Endothelial cell of umbilical vein (primary cell): ENCODE data around the gene KDM7A. TPM values are rescaled to one million over a fixed set of nuclear protein-coding genes. Genes with fewer than 3 reads are reported as not detected.

ENCODE experiments used
- BruUV-seq: library from RNA; stranded (reverse); fragments of 400-500 nt; replicated peaks from 2 replicates; lab custom pipeline; 2021; lab: Mats Ljungman, UMichigan
- CTCF ChIA-PET: fragments of 300-600, 350-600 bp; sonication (Branson Sonifier 250); formaldehyde crosslinking; loops from one replicate; lab custom pipeline; 2021; ENCODE audit warnings: antibody characterized with exemption, inconsistent platforms; lab: Charles Lee
- POLR2A ChIA-PET: fragments of 300-600, 350-600 bp; sonication (Branson Sonifier 250); formaldehyde crosslinking; loops from one replicate; lab custom pipeline; 2021; ENCODE audit warnings: antibody characterized with exemption, inconsistent platforms; lab: Charles Lee
- DNase-seq: peaks from one replicate; pipeline ENCODE4 v3.0.0-alpha.2; 2011; ENCODE audit warnings: low read depth, low spot score
- FAIRE-seq: peaks from 2 replicates; lab custom pipeline; 2011; peaks lifted over from hg19 to GRCh38; lab: Jason Lieb, UNC
- H2AFZ ChIP-seq: 2 replicates; pipeline ENCODE4 v1.6.0; 2012; ENCODE audit warnings: low read depth, low read length, control low read depth, inconsistent platforms
- H3K27ac ChIP-seq: 2 replicates; pipeline ENCODE4 v1.5.1; 2011; ENCODE audit warnings: low read depth, mild to moderate bottlenecking, control low read depth, low read length, moderate library complexity; ENCODE audit not compliant: insufficient read depth
- H3K27me3 ChIP-seq, 2 experiments: 2 replicates each; pipeline versions ENCODE4 v1.6.0 to v1.6.1; 2011; ENCODE audit warnings: low read length in 2 of 2, mixed read lengths in 1 of 2; ENCODE audit not compliant: control insufficient read depth in 2 of 2, insufficient read depth in 2 of 2
- H3K36me3 ChIP-seq, 2 experiments: 2 replicates in 1 of 2; 3 replicates in 1 of 2; pipeline ENCODE4 v1.5.1; 2011; ENCODE audit warnings: low read length in 2 of 2, mild to moderate bottlenecking in 1 of 2, moderate library complexity in 1 of 2; ENCODE audit not compliant: control insufficient read depth in 2 of 2, insufficient read depth in 2 of 2; ENCODE audit errors: extremely low read depth in 1 of 2
- H3K4me1 ChIP-seq: 3 replicates; pipeline ENCODE4 v1.5.1; 2011; ENCODE audit warnings: mild to moderate bottlenecking, low read length; ENCODE audit not compliant: control insufficient read depth, insufficient read depth; ENCODE audit errors: extremely low read depth
- H3K4me2 ChIP-seq: 2 replicates; pipeline ENCODE4 v1.6.1; 2011; ENCODE audit warnings: low read length, control low read depth, mixed read lengths; ENCODE audit not compliant: insufficient read depth
- H3K4me3 ChIP-seq, 3 experiments: fragments of 200-600 bp in 1 of 3; sonication (generic), shearing (Covaris generic) in 1 of 3; replicated peaks in 1 of 3; 2 replicates each; pipeline ENCODE4 v1.5.1; 2011 to 2016; ENCODE audit warnings: control low read depth in 3 of 3, low read length in 3 of 3, mild to moderate bottlenecking in 2 of 3, inconsistent platforms in 1 of 3, low read depth in 1 of 3, moderate library complexity in 1 of 3; ENCODE audit not compliant: insufficient read depth in 1 of 3
- H3K79me2 ChIP-seq: 2 replicates; pipeline ENCODE4 v1.6.0; 2012; ENCODE audit warnings: low read length, inconsistent platforms; ENCODE audit not compliant: control insufficient read depth, insufficient read depth
- H3K9ac ChIP-seq: replicated peaks from 2 replicates; pipeline ENCODE3; 2011; ENCODE audit warnings: low read length, control low read depth; ENCODE audit not compliant: insufficient read depth; ENCODE audit errors: extremely low read depth
- H3K9me1 ChIP-seq: replicated peaks from 3 replicates; pipeline ENCODE4 v1.6.0; 2011; ENCODE audit warnings: mild to moderate bottlenecking, low read length; ENCODE audit not compliant: control insufficient read depth, insufficient read depth; ENCODE audit errors: extremely low read depth
- H3K9me3 ChIP-seq: replicated peaks from 2 replicates; pipeline ENCODE4 v1.5.1; 2012; ENCODE audit warnings: low read length, inconsistent platforms; ENCODE audit not compliant: control insufficient read depth, insufficient read depth
- H4K20me1 ChIP-seq: replicated peaks from 2 replicates; pipeline ENCODE3; 2011; ENCODE audit warnings: mild to moderate bottlenecking, low read length; ENCODE audit not compliant: control insufficient read depth, insufficient read depth; ENCODE audit errors: extremely low read depth
- EZH2 ChIP-seq: IDR thresholded peaks from 2 replicates; pipeline ENCODE4 v1.6.1; 2012; ENCODE audit warnings: borderline replicate concordance, low read depth, mild to moderate bottlenecking, moderate library complexity, low read length, inconsistent platforms; ENCODE audit not compliant: severe bottlenecking
- FOS ChIP-seq: IDR thresholded peaks from 2 replicates; pipeline ENCODE4 v1.6.1; 2011; ENCODE audit warnings: mild to moderate bottlenecking, low read length, moderate library complexity, borderline replicate concordance; ENCODE audit not compliant: insufficient read depth
- GATA2 ChIP-seq: IDR thresholded peaks from 2 replicates; pipeline ENCODE4 v1.7.0; 2011; ENCODE audit warnings: low read depth, mild to moderate bottlenecking, moderate library complexity, mixed read lengths, low read length; ENCODE audit not compliant: insufficient read length, insufficient read depth
- JUN ChIP-seq: IDR thresholded peaks from 2 replicates; pipeline ENCODE4 v1.6.1; 2011; ENCODE audit warnings: borderline replicate concordance, low read depth; ENCODE audit not compliant: insufficient read length, insufficient read depth
- MYC ChIP-seq: IDR thresholded peaks from one replicate; pipeline ENCODE4 v1.6.1; 2011; ENCODE audit warnings: mild to moderate bottlenecking, low read depth, low read length
- POLR2A ChIP-seq: IDR thresholded peaks from 2 replicates; pipeline ENCODE4 v1.6.1; 2012; ENCODE audit warnings: low read depth, mild to moderate bottlenecking, control low read depth, low read length
- POLR2AphosphoS5 ChIP-seq: IDR thresholded peaks from 2 replicates; pipeline ENCODE4 v1.6.1; 2012; ENCODE audit warnings: low read depth, mild to moderate bottlenecking, control low read depth, low read length, moderate library complexity; ENCODE audit not compliant: insufficient read depth
- dilution Hi-C: fragments of 300-500 bp; cut with MboI; formaldehyde crosslinking; loops from one replicate; pipeline ENCODE4 v1.15.0; 2019; ENCODE audit warnings: low sequenced_read_pairs; ENCODE audit not compliant: extremely low pct_ligation_motif_present
- intact Hi-C: fragments of 100-400 bp; cut with micrococcal nuclease; formaldehyde crosslinking; loops from one replicate; pipeline ENCODE4 v1.10.0; 2022
- polyA plus RNA-seq, 4 experiments: library from polyadenylated mRNA; depleted of rRNA in 3 of 4; stranded (reverse) in 3 of 4; unstranded in 1 of 4; fragments of >200 nt; gene quantifications; 2 replicates each; pipeline versions ENCODE4 v1.2.1 to v1.2.3, GENCODE V29; 2011 to 2012; ENCODE audit warnings: missing spikeins in 1 of 4
- total RNA-seq: library from RNA; stranded (reverse); gene quantifications from 2 replicates; pipeline ENCODE4 v1.2.3, GENCODE V29; 2021
- TF ChIP-seq, protein P1 (sequence below), 2 donors: IDR thresholded peaks; 1 replicate in 1 of 2; 2 replicates in 1 of 2; pipeline ENCODE4 v1.5.1; 2011; ENCODE audit warnings: low read length in 2 of 2, mild to moderate bottlenecking in 2 of 2, moderate library complexity in 2 of 2, control low read depth in 1 of 2, inconsistent platforms in 1 of 2, low read depth in 1 of 2; ENCODE audit not compliant: insufficient read depth in 1 of 2; ENCODE audit errors: extremely low read depth in 1 of 2
- TF ChIP-seq, protein P2 (sequence below): IDR thresholded peaks from 2 replicates; pipeline ENCODE4 v1.6.1; 2011; ENCODE audit not compliant: insufficient read depth, insufficient read length

Gene KDM7A
- total and polyA plus RNA-seq, 2 donors (not counting 3 experiments of a cell fraction or from before 2014, with no cell fraction given) = 2.4 to 7.3 TPM

DNA sequence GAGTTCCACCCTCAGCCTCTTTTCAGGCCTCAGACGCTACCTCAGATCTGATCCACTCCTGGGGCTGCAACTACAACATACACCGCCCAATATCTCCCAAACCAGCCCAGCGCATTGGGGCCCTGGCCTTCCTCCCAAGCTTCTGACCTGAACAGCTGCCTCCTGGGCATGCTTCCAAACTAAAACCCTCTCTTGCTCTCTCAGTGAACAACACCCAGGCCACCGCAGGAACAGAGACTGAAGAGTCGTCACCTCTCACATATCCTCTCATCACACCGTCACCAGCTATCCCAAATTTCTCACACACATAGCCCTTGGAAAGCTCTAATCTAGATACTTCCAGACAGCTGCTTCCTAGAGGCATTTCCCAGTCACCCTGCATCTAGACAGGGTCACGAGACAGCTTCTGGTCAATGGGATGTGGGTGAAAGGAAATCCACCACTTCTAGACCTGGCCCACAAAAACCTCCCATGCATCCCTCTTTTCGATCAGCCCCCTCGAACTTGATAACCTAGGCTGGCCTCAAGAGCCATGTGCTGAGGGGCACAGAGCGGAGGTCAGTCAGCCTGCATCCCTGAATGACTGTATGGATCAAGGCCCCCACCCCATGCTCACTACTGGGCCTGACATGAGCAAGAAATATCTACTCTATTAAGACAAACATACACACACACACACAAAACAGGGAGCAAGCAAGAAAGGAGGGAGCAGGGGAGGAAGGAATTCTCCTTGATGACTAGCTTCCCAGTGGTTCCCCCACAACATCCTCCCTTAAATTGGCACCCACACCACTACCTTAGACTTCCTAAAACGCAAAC is 115.8 kb downstream of the KDM7A start:
- dilution Hi-C loops = no loop called here
- Histone ChIP-seq H3K36me3 (peaks cover 4 to 6% of the 10 kb centered on the region in 2 experiments), H4K20me1 (no peaks in the 10 kb centered on the region), H3K27me3 (no peaks in the 10 kb centered on the region), H3K4me1 (peaks cover 36% of the 10 kb centered on the region), H3K9me1 (no peaks in the 10 kb centered on the region), H3K4me2 (peak overlapping the region; percentile 48), H3K27ac (peak overlapping the region; percentile 84), H3K79me2 (peaks cover 36% of the 10 kb centered on the region), H3K9ac (peak overlapping the region; percentile 82), H3K4me3 (peak overlapping the region in 1 of 3 experiments; percentile 71), H2AFZ (no peak overlapping the region), H3K9me3 (no peaks in the 10 kb centered on the region)
- ChIA-PET CTCF (interaction anchor here (1.2 to 10.0 kb wide), 6 partner anchors 20 to 561 kb away, joined by 3 to 66 read pairs (median 5); no protein-coding TSS in a partner anchor), POLR2A (interaction anchor here (0.7 to 1.8 kb wide), 2 partner anchors 12 to 19 kb away, joined by 5 read pairs; no protein-coding TSS in a partner anchor)
- BruUV-seq = no TSS peak
- TF ChIP-seq JUN (no peak), POLR2A (peak; percentile 20)
- DNase-seq (peak; percentile 88), FAIRE-seq (peak; percentile 77)
- intact Hi-C loops = loop anchor here (1.0 to 10.0 kb wide), 3 partner anchors 19 to 264 kb away; no protein-coding TSS in a partner anchor

DNA sequence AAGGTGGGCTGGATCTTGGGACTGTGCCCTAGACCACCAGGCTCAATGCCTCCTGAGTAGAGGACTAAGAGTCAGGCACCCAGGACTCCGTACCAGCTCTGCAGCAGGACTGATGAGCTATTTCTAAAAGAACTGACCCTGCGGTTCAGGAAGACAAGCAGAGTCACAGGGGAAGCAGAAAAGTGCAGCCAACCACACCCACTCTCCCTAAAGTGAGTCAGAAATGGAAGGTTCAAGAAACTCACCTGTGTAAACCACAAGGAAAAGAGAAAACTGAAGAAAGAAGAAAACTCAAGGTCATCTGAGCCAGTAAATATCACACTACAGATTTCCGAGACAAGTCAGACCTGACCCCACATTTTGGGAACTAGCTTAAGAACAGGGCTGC is 116.5 kb downstream of the KDM7A start:
- H3K9me1 ChIP-seq = no peaks in the 10 kb centered on the region
- peak; percentile 26 for DNase-seq
- ChIA-PET POLR2A (interaction anchor here (0.7 to 1.8 kb wide), 2 partner anchors 11 to 18 kb away, joined by 5 read pairs; no protein-coding TSS in a partner anchor), CTCF (interaction anchor here (1.2 to 10.0 kb wide), 7 partner anchors 10 to 561 kb away, joined by 3 to 66 read pairs (median 6); no protein-coding TSS in a partner anchor)
- peak overlapping the region; percentile 48 for H3K4me2 ChIP-seq
- intact Hi-C loops (loop anchor here (2.0 to 10.0 kb wide), 2 partner anchors 55 to 265 kb away; no protein-coding TSS in a partner anchor), dilution Hi-C loops (no loop called here)
- H3K27ac ChIP-seq = peak overlapping the region; percentile 84
- peaks cover 4 to 6% of the 10 kb centered on the region in 2 experiments for H3K36me3 ChIP-seq
- no peak for FAIRE-seq
- no TSS peak for BruUV-seq
- no peak overlapping the region for H2AFZ ChIP-seq
- H3K9ac ChIP-seq = peak overlapping the region; percentile 45
- no peaks in the 10 kb centered on the region for H4K20me1 ChIP-seq
- peaks cover 39% of the 10 kb centered on the region for H3K79me2 ChIP-seq
- H3K4me3 ChIP-seq = no peak overlapping the region
- no peaks in the 10 kb centered on the region for H3K27me3 ChIP-seq
- TF ChIP-seq, protein P1, sequence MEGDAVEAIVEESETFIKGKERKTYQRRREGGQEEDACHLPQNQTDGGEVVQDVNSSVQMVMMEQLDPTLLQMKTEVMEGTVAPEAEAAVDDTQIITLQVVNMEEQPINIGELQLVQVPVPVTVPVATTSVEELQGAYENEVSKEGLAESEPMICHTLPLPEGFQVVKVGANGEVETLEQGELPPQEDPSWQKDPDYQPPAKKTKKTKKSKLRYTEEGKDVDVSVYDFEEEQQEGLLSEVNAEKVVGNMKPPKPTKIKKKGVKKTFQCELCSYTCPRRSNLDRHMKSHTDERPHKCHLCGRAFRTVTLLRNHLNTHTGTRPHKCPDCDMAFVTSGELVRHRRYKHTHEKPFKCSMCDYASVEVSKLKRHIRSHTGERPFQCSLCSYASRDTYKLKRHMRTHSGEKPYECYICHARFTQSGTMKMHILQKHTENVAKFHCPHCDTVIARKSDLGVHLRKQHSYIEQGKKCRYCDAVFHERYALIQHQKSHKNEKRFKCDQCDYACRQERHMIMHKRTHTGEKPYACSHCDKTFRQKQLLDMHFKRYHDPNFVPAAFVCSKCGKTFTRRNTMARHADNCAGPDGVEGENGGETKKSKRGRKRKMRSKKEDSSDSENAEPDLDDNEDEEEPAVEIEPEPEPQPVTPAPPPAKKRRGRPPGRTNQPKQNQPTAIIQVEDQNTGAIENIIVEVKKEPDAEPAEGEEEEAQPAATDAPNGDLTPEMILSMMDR (IDR thresholded peaks at IDR 0.05; ENCODE audit: extremely low read depth in 1 of 2, insufficient read depth in 1 of 2, low read depth in 1 of 2, low read length in 2 of 2) = no peak
- TF ChIP-seq GATA2 (no peak), POLR2AphosphoS5 (no peak), POLR2A (no peak), JUN (no peak), MYC (no peak), FOS (no peak), EZH2 (no peak)
- TF ChIP-seq, protein P2, sequence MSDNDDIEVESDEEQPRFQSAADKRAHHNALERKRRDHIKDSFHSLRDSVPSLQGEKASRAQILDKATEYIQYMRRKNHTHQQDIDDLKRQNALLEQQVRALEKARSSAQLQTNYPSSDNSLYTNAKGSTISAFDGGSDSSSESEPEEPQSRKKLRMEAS = no peak
- peaks cover 36% of the 10 kb centered on the region for H3K4me1 ChIP-seq
- no peaks in the 10 kb centered on the region for H3K9me3 ChIP-seq
